OCI-LY7 (cell line): Measurements from ENCODE around the gene RBM28. TPM values are rescaled to one million over a fixed set of nuclear protein-coding genes. Genes with fewer than 3 reads are reported as not detected.

Experiments
- BruUV-seq: library from RNA; stranded (reverse); fragments of 400-500 nt; replicated peaks from 2 replicates; lab custom pipeline; 2021; lab: Mats Ljungman, UMichigan
- CTCF ChIA-PET: fragments of 300-600 bp; sonication (Branson Sonifier 250); formaldehyde crosslinking; loops from one replicate; lab custom pipeline; 2022; ENCODE audit warnings: antibody characterized with exemption; ENCODE audit not compliant: unreplicated experiment; lab: Charles Lee
- POLR2A ChIA-PET: fragments of 300-600 bp; sonication (Branson Sonifier 250); formaldehyde crosslinking; loops from one replicate; lab custom pipeline; 2022; ENCODE audit warnings: antibody characterized with exemption; lab: Charles Lee
- DNase-seq: peaks from one replicate; pipeline ENCODE4 v3.0.0-alpha.2; 2015; ENCODE audit warnings: low spot score
- H2AFZ ChIP-seq: fragments of 200-600 bp; sonication (generic), shearing (Covaris generic); 2 replicates; pipeline ENCODE4 v1.6.1; 2014; ENCODE audit warnings: mild to moderate bottlenecking, antibody characterized with exemption, low read length, moderate library complexity
- H3K27ac ChIP-seq: fragments of 200-600 bp; sonication (generic); 2 replicates; pipeline ENCODE4 v1.5.1; 2014; ENCODE audit warnings: mixed run types, low read depth, mild to moderate bottlenecking, moderate library complexity, low read length, inconsistent platforms; ENCODE audit not compliant: poor library complexity, severe bottlenecking
- H3K36me3 ChIP-seq: fragments of 200-600 bp; sonication (generic); 2 replicates; pipeline ENCODE4 v1.6.1; 2014; ENCODE audit warnings: mild to moderate bottlenecking, antibody characterized with exemption, low read length, moderate library complexity, mixed read lengths; ENCODE audit not compliant: insufficient read depth
- H3K4me1 ChIP-seq: fragments of 200-600 bp; sonication (generic); 2 replicates; pipeline ENCODE4 v1.5.1; 2014; ENCODE audit warnings: mild to moderate bottlenecking, low read length; ENCODE audit not compliant: insufficient read depth, poor library complexity, severe bottlenecking
- H3K4me2 ChIP-seq: fragments of 200-600 bp; sonication (generic); 2 replicates; pipeline ENCODE4 v1.6.1; 2014; ENCODE audit warnings: mild to moderate bottlenecking, low read length
- H3K4me3 ChIP-seq: fragments of 200-600 bp; sonication (generic); 2 replicates; pipeline ENCODE4 v1.5.1; 2014; ENCODE audit warnings: mild to moderate bottlenecking, low read depth, low read length; ENCODE audit not compliant: poor library complexity, severe bottlenecking
- H3K79me2 ChIP-seq: fragments of 200-600 bp; sonication (generic); 2 replicates; pipeline ENCODE4 v1.6.1; 2016; ENCODE audit warnings: low read depth, mild to moderate bottlenecking, low read length, moderate library complexity, mixed read lengths; ENCODE audit not compliant: insufficient read depth
- H3K9me2 ChIP-seq: fragments of 200-600 bp; sonication (generic); 2 replicates; pipeline ENCODE4 v1.6.1; 2016; ENCODE audit warnings: mild to moderate bottlenecking, low read length, mixed read lengths; ENCODE audit not compliant: insufficient read depth
- H3K9me3 ChIP-seq: fragments of 200-600 bp; sonication (generic); 2 replicates; pipeline ENCODE4 v1.6.1; 2014; ENCODE audit warnings: mild to moderate bottlenecking, mixed run types, low read length, mixed read lengths
- H4K20me1 ChIP-seq: fragments of 200-600 bp; sonication (generic); 2 replicates; pipeline ENCODE4 v1.6.1; 2014; ENCODE audit warnings: mild to moderate bottlenecking, antibody characterized with exemption, low read length, moderate library complexity, mixed read lengths; ENCODE audit not compliant: insufficient read depth
- EZH2phosphoT487 ChIP-seq: fragments of 200-600 bp; sonication (generic); IDR thresholded peaks from 2 replicates; pipeline ENCODE4 v1.6.1; 2018; ENCODE audit warnings: low read depth, borderline replicate concordance, mild to moderate bottlenecking, mixed run types, antibody characterized with exemption, low read length, moderate library complexity, mixed read lengths
- intact Hi-C: fragments of 100-400 bp; cut with micrococcal nuclease; formaldehyde crosslinking; loops from one replicate; pipeline ENCODE4 v1.10.0; 2022; ENCODE audit not compliant: unreplicated experiment
- total RNA-seq, 2 experiments: library from RNA; depleted of rRNA in 1 of 2; stranded (reverse); fragments of >200 nt in 1 of 2; shearing (Covaris generic) in 1 of 2; gene quantifications; 2 replicates each; pipeline ENCODE4 v1.2.3, GENCODE V29; 2014 to 2022
- TF ChIP-seq, protein P1 (sequence below): fragments of 200-600 bp; sonication (generic); conservative IDR thresholded peaks from 2 replicates; pipeline ENCODE4 v1.5.1; 2014; ENCODE audit warnings: mild to moderate bottlenecking, antibody characterized with exemption, low read length, moderate library complexity, mixed read lengths

Gene RBM28
- total RNA-seq, 2 experiments from 2014 or later = 35.6 to 70.0 TPM

GRCh38 chr7:128279124-128279713 lies 64.5 kb downstream of the RBM28 start:
- BruUV-seq = no TSS peak
- no peak overlapping the region for H3K27ac ChIP-seq
- TF ChIP-seq EZH2phosphoT487 = no peak
- TF ChIP-seq, protein P1, sequence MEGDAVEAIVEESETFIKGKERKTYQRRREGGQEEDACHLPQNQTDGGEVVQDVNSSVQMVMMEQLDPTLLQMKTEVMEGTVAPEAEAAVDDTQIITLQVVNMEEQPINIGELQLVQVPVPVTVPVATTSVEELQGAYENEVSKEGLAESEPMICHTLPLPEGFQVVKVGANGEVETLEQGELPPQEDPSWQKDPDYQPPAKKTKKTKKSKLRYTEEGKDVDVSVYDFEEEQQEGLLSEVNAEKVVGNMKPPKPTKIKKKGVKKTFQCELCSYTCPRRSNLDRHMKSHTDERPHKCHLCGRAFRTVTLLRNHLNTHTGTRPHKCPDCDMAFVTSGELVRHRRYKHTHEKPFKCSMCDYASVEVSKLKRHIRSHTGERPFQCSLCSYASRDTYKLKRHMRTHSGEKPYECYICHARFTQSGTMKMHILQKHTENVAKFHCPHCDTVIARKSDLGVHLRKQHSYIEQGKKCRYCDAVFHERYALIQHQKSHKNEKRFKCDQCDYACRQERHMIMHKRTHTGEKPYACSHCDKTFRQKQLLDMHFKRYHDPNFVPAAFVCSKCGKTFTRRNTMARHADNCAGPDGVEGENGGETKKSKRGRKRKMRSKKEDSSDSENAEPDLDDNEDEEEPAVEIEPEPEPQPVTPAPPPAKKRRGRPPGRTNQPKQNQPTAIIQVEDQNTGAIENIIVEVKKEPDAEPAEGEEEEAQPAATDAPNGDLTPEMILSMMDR = no peak
- no peak overlapping the region for H2AFZ ChIP-seq
- no peaks in the 10 kb centered on the region for H3K79me2 ChIP-seq
- H3K4me3 ChIP-seq = no peak overlapping the region
- H3K9me3 ChIP-seq = no peaks in the 10 kb centered on the region
- H3K9me2 ChIP-seq = no peaks in the 10 kb centered on the region
- H4K20me1 ChIP-seq = no peaks in the 10 kb centered on the region
- CTCF ChIA-PET = no interaction called here
- intact Hi-C loops = no loop called here
- H3K4me2 ChIP-seq = no peak overlapping the region
- no peak for DNase-seq
- POLR2A ChIA-PET = interaction anchor here (0.6 to 0.9 kb wide), 2 partner anchors 8 to 115 kb away, joined by 3 read pairs; no protein-coding TSS in a partner anchor
- H3K36me3 ChIP-seq = no peaks in the 10 kb centered on the region
- no peaks in the 10 kb centered on the region for H3K4me1 ChIP-seq

DNA sequence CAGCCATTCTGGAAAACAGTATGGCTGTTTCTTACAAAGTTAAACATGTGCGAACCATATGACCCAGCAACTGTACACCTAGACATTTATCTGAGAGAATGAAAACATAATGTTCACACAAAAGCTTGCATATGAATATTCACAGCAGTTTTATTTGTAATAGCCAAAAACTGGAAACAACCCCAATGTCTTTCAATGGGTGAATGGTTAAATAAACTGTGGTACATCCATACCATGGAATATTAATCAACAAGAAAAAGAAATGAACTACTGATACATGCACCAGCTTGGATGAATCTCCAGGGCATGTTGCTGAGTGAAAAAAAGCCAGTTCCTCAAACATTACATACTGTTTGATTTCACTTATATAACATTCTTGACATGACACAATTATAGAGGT lies 65.3 kb downstream of the RBM28 start:
- CTCF ChIA-PET = no interaction called here
- no peaks in the 10 kb centered on the region for H4K20me1 ChIP-seq
- no peaks in the 10 kb centered on the region for H3K79me2 ChIP-seq
- intact Hi-C loops = no loop called here
- no peak overlapping the region for H3K4me2 ChIP-seq
- no peak for DNase-seq
- H3K36me3 ChIP-seq = no peaks in the 10 kb centered on the region
- H2AFZ ChIP-seq = no peak overlapping the region
- POLR2A ChIA-PET = interaction anchor here (0.6 kb wide), 1 partner anchor 9 kb away, joined by 3 read pairs; no protein-coding TSS in a partner anchor
- H3K27ac ChIP-seq = no peak overlapping the region
- H3K9me3 ChIP-seq = no peaks in the 10 kb centered on the region
- BruUV-seq = no TSS peak
- no peaks in the 10 kb centered on the region for H3K4me1 ChIP-seq
- H3K4me3 ChIP-seq = no peak overlapping the region
- H3K9me2 ChIP-seq = no peaks in the 10 kb centered on the region
- TF ChIP-seq, protein P1 = no peak
- TF ChIP-seq EZH2phosphoT487 = no peak

DNA sequence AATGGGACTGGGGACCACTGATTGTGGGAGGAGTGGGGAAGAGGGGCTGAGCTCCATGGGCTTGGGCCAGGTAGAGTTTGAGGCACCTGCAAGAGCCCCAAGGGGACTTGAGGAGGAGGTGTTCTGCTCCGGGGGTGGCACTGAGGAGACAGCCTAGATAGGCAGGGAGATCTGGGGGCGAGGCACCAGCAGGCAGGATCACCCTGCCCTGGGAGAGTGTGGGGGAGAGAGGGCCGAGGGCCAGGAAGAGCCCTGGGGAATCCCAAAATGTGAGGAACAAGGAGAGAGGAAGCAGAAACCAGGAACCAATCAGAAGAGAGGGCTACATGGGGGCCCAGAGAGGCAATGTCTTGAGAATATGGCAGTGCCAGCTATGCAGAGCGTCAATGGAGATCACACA lies 68.0 kb downstream of the RBM28 start:
- H3K4me2 ChIP-seq = no peak overlapping the region
- H2AFZ ChIP-seq = no peak overlapping the region
- DNase-seq = no peak
- no peaks in the 10 kb centered on the region for H3K79me2 ChIP-seq
- H3K4me3 ChIP-seq = no peak overlapping the region
- H3K4me1 ChIP-seq = no peaks in the 10 kb centered on the region
- no peaks in the 10 kb centered on the region for H3K9me2 ChIP-seq
- BruUV-seq = no TSS peak
- no peaks in the 10 kb centered on the region for H3K9me3 ChIP-seq
- TF ChIP-seq EZH2phosphoT487 = no peak
- TF ChIP-seq, protein P1 = no peak
- intact Hi-C loops = no loop called here
- no peaks in the 10 kb centered on the region for H4K20me1 ChIP-seq
- ChIA-PET CTCF (no interaction called here), POLR2A (no interaction called here)
- H3K36me3 ChIP-seq = no peaks in the 10 kb centered on the region
- no peak overlapping the region for H3K27ac ChIP-seq
